GM13976 (cell line): ENCODE measurements around the gene TRPM4.

Source experiments
- DNase-seq: peaks from one replicate; pipeline ENCODE4 v3.0.0; 2012; ENCODE audit warnings: low spot score
- CTCF ChIP-seq: IDR thresholded peaks from 2 replicates; pipeline ENCODE4 v1.5.1; 2012; ENCODE audit warnings: borderline replicate concordance, mild to moderate bottlenecking; ENCODE audit not compliant: insufficient read depth; ENCODE audit errors: extremely low read depth, missing control alignments, control extremely low read depth
- in situ Hi-C: fragments of 300-500 bp; cut with MboI; formaldehyde crosslinking; loops from one replicate; pipeline ENCODE4 v1.12.0; 2022; ENCODE audit warnings: low sequenced_read_pairs, mixed read lengths, inconsistent platforms; ENCODE audit not compliant: unreplicated experiment

Gene TRPM4

DNA sequence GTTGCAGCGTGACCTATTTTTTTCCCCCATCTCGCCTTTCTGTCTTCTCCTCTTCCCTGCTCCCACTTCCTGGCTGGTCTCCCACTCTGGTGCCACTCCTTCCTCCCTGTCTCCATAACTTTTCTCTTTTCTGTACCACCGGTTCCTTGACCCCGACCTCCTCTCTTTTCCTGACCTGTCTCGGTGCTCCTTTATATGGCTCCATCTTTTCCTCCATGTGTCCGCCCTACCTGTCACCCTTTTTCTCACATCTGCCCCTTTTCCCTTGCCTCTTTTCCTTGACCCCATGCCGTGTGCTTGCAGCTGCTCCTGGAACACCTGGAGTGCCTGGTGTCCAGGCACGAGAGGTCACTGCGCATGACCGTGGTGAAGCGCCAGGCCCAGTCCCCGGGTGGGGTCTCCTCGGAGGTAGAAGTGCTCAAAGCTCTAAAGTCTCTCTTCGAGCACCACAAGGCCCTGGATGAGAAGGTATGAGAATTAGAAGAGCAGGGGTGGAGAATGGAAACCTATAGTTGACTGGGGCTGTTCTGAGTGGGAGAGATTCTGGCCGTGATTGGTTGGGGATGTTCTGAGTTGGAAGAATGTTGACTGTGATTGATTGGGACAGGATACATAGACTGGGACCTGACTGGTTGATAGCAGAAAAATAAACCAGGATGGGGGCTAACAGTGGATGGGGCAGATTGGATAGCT, 28.9 kb upstream of the TRPM4 start:
- no peak for DNase-seq
- TF ChIP-seq CTCF = no peak
- in situ Hi-C loops = no loop called here

DNA sequence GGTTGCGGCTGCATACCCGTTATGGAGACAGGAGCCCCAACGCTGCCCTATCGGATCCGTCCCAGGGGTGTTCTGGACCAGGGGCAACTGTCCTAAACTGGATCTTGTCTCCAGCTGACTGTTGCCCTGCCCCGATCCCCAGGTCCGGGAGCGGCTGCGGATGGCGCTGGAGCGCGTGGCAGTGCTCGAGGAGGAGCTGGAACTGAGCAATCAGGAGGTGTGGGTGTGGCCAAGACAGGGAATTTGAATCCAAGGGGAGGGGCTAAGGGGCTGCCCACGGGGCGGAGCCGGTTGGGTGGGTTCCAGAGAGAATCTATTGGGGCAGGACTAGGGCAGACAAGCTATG, 28.4 kb upstream of the TRPM4 start:
- no peak for TF ChIP-seq CTCF
- in situ Hi-C loops = no loop called here
- no peak for DNase-seq

DNA sequence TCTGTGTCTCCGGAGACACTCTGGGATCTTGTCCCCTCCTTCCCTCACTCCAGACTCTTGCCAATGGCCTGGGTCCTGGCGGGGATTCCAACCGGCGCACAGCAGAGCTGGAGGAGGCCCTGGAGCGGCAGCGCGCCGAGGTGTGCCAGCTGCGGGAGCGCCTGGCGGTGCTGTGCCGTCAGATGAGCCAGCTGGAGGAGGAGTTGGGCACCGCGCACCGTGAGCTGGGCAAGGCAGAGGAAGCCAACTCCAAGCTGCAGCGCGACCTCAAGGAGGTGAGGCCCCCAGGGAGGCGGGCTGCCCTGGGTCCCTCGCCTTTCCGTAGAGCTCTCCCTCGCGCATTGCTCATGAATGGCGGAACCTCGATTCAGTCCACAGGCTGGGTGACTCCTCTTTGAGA, 27.3 kb upstream of the TRPM4 start:
- TF ChIP-seq CTCF = no peak
- no peak for DNase-seq
- in situ Hi-C loops = no loop called here

DNA sequence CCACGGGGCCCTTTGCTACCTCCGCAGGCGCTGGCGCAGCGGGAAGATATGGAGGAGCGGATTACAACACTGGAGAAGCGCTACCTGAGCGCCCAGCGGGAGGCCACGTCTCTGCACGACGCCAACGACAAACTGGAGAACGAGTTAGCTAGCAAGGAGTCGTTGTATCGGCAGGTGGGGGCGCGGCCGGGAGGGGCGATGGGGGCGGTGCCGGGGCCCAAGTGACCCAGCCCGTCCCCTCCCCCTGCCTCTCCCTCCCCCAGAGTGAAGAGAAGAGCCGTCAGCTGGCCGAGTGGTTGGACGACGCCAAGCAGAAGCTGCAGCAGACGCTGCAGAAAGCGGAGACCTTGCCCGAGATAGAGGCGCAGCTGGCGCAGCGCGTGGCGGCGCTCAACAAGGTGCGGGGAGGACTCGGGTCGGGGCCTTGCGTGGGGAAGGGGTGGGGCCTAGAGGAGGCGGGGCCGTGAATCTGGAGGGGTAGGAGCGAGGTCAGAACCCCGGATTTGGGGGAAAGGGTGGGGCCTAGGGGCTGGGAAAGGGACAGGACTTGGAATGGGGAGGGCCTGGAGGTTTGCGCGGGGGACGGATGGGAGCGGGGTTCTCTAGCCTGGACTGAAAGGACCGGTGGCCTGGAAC, 24.5 kb upstream of the TRPM4 start:
- no peak for DNase-seq
- in situ Hi-C loops = no loop called here
- TF ChIP-seq CTCF = no peak

DNA sequence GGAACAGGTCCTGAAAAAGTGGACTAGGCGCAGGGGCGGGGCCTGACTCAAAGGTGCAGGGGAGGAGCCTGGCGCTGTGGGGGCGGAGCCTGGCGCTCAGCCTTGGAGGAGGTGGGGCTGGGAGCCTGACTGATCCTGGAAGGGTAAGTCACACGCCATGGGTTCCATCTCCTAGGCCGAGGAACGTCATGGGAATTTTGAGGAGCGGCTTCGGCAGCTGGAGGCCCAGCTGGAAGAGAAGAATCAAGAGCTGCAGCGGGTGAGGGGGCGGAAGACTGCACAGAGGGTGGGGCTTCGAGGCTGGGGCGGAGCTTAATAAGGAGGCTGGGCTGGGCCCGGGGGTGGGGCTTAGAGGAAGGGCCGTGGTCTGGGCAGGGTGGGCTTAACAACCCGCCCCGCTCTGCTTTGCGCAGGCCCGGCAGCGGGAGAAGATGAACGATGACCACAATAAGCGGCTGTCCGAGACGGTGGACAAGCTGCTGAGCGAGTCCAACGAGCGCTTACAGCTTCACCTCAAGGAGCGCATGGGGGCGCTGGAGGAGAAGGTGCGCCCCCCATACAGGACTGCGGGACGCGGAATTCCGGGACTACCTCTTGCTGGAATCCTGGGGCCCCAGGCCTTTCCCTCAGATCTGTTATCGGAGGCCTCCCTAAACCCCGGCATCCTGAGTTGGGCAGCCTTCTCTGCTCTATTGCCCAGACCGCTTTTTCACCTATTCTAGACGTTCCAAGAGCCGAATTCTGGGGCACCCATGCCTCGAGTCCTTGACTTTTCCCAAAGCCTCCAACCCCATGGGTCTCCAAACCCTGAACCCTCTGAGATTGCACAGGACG, 23.8 kb upstream of the TRPM4 start:
- DNase-seq = peak; percentile 66
- no peak for TF ChIP-seq CTCF
- in situ Hi-C loops = no loop called here

DNA sequence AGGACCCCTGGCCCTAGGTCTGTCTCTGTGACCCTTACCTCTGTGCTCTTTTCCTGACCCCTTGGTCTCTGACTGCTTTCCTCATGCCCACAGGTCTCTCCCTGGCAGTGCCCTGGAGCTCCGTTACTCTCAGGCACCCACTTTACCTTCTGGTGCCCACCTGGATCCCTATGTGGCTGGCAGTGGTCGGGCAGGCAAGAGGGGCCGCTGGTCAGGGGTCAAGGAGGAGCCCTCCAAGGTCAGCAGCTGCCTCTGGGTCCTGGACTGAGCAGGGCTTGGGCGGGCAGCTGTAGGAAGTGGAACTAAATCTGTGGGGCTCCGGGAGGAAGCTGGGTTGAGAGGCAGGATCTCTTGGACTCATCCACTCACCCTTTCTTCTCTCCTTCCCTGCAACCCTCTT, 21.9 kb upstream of the TRPM4 start:
- in situ Hi-C loops = no loop called here

More for the DNA sequence above, 21.9 kb upstream of the TRPM4 start:
- no peak for TF ChIP-seq CTCF
- DNase-seq = no peak
